ENCODE data around the gene HNRNPA1. TPM values are rescaled to one million over a fixed set of nuclear protein-coding genes. Genes with fewer than 3 reads are reported as not detected.
"Not testable (repeated sequence)": the region's sequence is repeated elsewhere in the genome, so short reads cannot be mapped to it uniquely, and the experiment has no call there.

HNRNPA1 gene
- 1,366 and 2,469 TPM in 2 replicates for total RNA-seq (ENCODE audit: low replicate concordance)
- long read RNA-seq, full-length matches to known transcripts, result 7,863 of 8,263 reads
- long read RNA-seq, partial matches to known transcripts, result 155 of 8,263 reads
- long read RNA-seq, other reads (novel, unspliced or antisense), result 245 of 8,263 reads

DNA sequence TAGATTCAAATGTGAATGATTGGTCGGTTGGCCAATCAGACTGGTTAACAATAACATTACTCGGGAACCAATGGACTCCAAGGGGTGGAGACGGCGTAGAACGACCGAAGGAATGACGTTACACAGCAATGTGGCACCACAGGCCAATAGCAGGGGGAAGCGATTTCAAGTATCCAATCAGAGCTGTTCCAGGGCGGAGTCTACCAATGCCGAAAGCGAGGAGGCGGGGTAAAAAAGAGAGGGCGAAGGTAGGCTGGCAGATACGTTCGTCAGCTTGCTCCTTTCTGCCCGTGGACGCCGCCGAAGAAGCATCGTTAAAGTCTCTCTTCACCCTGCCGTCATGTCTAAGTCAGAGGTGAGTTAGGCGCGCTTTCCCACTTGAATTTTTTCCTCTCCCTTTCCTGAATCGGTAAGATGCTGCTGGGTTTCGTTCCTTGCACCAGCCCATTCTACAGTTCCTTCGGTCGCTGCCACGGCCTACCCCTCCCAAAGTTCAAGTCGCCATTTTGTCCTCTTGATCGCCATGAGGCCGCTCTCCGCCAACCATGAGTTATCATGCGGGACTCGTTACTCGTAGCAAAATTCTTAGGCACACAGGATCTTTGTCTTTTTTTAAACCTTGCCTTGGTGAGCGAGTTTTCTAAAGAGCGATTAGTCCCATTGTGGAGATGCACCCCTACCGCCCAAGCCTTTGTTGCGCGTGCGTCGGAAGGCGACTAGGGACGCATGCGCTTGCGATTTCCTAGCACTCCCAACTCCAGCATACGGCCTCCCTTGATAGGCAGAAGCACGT, at the start of gene HNRNPA1:
HNRNPA1 (plus strand) TSS at position 259 of the 793 bp plus-strand sequence; CDS start at position 341, 82 bp downstream.
- Mint-ChIP-seq H3K36me3 (peaks cover 27% of the 10 kb centered on the region), H3K4me1 (ENCODE audit: unreplicated experiment) (peaks cover 50% of the 10 kb centered on the region)
- TF ChIP-seq, protein P1, sequence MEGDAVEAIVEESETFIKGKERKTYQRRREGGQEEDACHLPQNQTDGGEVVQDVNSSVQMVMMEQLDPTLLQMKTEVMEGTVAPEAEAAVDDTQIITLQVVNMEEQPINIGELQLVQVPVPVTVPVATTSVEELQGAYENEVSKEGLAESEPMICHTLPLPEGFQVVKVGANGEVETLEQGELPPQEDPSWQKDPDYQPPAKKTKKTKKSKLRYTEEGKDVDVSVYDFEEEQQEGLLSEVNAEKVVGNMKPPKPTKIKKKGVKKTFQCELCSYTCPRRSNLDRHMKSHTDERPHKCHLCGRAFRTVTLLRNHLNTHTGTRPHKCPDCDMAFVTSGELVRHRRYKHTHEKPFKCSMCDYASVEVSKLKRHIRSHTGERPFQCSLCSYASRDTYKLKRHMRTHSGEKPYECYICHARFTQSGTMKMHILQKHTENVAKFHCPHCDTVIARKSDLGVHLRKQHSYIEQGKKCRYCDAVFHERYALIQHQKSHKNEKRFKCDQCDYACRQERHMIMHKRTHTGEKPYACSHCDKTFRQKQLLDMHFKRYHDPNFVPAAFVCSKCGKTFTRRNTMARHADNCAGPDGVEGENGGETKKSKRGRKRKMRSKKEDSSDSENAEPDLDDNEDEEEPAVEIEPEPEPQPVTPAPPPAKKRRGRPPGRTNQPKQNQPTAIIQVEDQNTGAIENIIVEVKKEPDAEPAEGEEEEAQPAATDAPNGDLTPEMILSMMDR (conservative IDR thresholded peaks at IDR 0.05), result no peak

DNA sequence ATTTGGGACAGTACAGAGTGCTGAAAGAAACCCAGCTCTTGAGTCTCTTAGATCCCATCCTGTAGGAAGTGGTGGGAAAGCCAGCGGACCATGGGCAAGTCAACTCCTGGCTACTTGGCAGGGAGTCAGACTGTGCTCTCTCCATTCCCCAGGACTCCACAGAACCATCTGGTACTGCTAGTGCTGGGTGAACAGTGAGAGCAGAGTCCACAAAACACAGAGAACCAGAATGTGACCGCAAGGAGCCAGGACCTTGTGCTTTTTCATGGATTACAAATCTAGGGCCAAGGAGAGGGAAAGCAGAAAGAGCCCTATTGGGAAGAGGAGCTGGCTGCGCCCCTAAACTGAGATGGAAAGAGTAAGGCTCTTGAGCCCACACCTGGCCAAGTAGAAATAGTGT, 49.3 kb upstream of the HNRNPA1 start:
- Mint-ChIP-seq H3K4me1 (ENCODE audit: unreplicated experiment) (peaks cover 26% of the 10 kb centered on the region), H3K36me3 (peaks cover 16% of the 10 kb centered on the region)
- not testable (repeated sequence) for H3K4me3 Mint-ChIP-seq; DNase-seq (ENCODE audit: extremely low spot score, unreplicated experiment); H3K27me3 Mint-ChIP-seq; H3K27ac Mint-ChIP-seq; H3K9me3 Mint-ChIP-seq

More for the DNA sequence above, at the start of gene HNRNPA1:
- peak; percentile 93 for DNase-seq (ENCODE audit: extremely low spot score, unreplicated experiment)
- no peaks in the 10 kb centered on the region for H3K9me3 Mint-ChIP-seq
- H3K27ac Mint-ChIP-seq, result no peak within 1 kb of the TSS
- no peak within 1 kb of the TSS for H3K4me3 Mint-ChIP-seq
- no peaks in the 10 kb centered on the region for H3K27me3 Mint-ChIP-seq

DNA sequence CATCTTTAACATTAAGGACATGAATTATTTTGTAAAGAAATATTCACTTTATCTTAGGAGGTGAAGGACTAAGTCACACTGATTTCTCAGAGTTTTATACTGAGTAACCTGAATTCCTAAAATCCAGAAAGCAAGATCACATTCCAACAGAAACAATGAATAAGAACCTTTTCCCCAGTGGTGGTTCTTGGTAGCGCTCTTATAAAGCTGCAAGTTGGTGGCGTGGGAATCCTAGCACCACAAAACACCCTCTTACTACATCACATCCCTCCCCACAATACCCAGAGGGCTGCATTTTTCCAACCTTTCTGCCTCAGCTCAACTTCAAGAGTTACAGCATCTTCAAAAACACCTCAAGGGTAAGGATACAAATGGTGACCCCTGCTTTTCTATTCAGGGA, 47.7 kb upstream of the HNRNPA1 start:
- DNase-seq (ENCODE audit: extremely low spot score, unreplicated experiment), result no peak
- H3K4me1 Mint-ChIP-seq (ENCODE audit: unreplicated experiment), result peaks cover 22% of the 10 kb centered on the region
- no peaks in the 10 kb centered on the region for H3K9me3 Mint-ChIP-seq
- H3K4me3 Mint-ChIP-seq, result no peak overlapping the region
- no peaks in the 10 kb centered on the region for H3K27me3 Mint-ChIP-seq
- no peak overlapping the region for H3K27ac Mint-ChIP-seq
- peaks cover 21% of the 10 kb centered on the region for H3K36me3 Mint-ChIP-seq
- TF ChIP-seq, protein P1 (conservative IDR thresholded peaks at IDR 0.05), result peak; percentile 54

DNA sequence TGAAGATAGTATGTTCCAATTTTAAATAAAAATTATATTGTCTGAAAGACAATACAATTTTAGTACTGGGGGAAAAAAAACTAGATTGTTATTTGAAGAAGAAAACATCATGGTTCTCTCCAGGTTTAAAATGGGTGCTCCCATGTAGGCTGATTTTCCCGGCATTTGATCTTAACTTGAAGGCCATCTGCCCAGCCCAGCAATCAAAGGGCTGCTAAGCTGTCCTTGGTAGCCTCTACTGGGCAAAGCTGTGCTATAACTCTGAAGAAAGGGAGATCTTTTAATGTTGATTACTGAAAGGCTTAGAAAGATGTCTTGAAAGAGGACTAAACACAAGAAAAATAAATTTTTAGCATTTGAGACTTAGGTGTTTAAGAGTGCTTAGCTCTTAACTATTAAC, 42.0 kb upstream of the HNRNPA1 start:
- TF ChIP-seq, protein P1 (conservative IDR thresholded peaks at IDR 0.05), result no peak
- Mint-ChIP-seq H3K36me3 (peaks cover 33% of the 10 kb centered on the region), H3K27ac (peak overlapping the region; percentile 24), H3K27me3 (no peaks in the 10 kb centered on the region), H3K4me1 (ENCODE audit: unreplicated experiment) (peaks cover 6% of the 10 kb centered on the region), H3K4me3 (no peak overlapping the region), H3K9me3 (no peaks in the 10 kb centered on the region)
- DNase-seq (ENCODE audit: extremely low spot score, unreplicated experiment), result no peak

DNA sequence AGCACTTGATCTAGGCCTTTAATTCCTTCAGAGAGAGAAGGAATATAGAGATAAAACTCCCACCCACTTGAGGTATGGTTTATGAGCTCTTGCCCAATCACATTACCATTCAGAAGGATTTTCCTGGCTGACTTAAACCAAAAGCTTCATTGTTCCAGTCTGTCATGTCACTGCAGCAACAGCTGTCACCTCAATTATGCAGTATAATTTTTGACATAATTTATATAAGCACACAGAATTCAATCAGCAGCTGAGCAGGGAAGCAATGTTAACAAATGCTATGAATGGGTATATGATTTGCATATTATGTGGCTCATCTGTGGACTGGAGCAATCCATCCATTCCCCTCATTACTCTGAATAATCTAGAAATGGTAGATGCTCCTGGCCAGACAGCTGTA, 40.9 kb upstream of the HNRNPA1 start:
- Mint-ChIP-seq H3K9me3 (no peaks in the 10 kb centered on the region), H3K36me3 (peaks cover 31% of the 10 kb centered on the region), H3K27ac (peak overlapping the region; percentile 55), H3K27me3 (no peaks in the 10 kb centered on the region), H3K4me3 (no peak overlapping the region), H3K4me1 (ENCODE audit: unreplicated experiment) (peaks cover 2% of the 10 kb centered on the region)
- TF ChIP-seq, protein P1 (conservative IDR thresholded peaks at IDR 0.05), result no peak
- DNase-seq (ENCODE audit: extremely low spot score, unreplicated experiment), result no peak

DNA sequence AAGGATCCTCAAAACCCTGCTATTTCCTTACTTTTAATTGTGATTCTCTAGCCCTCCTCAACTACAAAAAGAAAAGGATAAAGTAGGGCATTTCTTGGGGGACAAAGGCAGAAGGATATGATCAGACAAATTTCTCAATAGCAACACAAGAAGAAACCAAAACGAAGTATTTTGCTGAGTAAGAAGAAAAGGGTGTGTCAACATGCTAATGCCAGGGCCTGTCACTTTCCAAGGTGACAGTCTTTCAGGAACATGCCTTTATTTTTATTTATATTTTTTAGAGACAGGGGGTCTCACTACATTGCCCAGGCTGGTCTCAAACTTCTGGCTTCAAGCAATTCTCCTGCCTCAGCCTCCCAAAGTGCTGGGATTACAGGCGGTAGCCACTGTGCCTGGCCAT, 40.4 kb upstream of the HNRNPA1 start:
- TF ChIP-seq, protein P1 (conservative IDR thresholded peaks at IDR 0.05), result no peak
- Mint-ChIP-seq H3K4me3 (no peak overlapping the region), H3K27ac (peak overlapping the region; percentile 55), H3K4me1 (ENCODE audit: unreplicated experiment) (no peaks in the 10 kb centered on the region), H3K27me3 (no peaks in the 10 kb centered on the region), H3K36me3 (peaks cover 30% of the 10 kb centered on the region), H3K9me3 (no peaks in the 10 kb centered on the region)
- no peak for DNase-seq (ENCODE audit: extremely low spot score, unreplicated experiment)
